ENCODE results near the gene BBIP1. TPM values are rescaled to one million over a fixed set of nuclear protein-coding genes. Genes with fewer than 3 reads are reported as not detected.

The BBIP1 gene
- total RNA-seq, 1 experiment from 2014 or later: 19.0 TPM

DNA sequence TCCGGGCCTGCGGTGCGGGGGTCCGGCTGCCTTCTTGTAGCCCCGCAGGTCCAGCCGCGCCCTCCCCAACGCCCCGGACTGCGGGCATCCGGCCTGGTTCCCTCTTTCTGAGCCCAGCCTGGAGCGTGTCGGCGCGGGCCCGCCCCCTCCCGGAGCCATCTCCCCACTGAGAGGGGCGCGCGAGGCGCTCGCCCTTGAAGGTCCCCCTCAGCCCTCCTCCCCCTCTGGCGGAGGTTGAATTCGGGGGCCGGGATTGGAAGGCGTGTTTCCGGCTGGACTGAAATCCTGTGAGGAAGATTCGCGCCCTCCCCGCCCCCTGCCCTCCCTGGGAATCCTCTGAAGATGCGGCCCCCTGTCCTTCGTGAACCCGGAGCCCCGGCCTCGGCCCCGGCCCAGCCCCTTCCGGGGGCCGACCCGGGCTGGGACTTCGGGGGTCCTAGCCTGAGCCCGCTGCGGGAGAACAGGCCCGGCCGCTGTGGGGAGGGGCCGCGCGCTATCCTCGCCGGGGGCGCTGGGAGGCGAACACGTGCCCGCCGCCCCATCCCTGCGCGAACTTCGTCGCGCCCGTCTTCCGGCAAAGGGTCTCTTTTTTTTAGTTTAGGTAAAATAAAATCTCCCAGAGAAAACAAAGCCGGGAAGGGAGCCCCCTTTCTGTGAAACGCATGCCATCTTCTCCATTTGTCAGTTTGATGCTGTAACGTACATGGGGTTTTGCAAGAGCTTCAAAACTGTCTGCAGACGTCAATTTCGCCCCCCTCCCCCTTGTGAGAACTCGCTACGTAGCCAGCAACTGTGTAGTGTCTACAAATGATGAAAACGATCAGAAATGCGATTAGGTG lies 46.6 kb downstream of the BBIP1 start (continued):
- TF ChIP-seq SOX15 (CRISPR knock-in tag; IDR thresholded peaks at IDR 0.05): no peak
- TF ChIP-seq, protein P1, sequence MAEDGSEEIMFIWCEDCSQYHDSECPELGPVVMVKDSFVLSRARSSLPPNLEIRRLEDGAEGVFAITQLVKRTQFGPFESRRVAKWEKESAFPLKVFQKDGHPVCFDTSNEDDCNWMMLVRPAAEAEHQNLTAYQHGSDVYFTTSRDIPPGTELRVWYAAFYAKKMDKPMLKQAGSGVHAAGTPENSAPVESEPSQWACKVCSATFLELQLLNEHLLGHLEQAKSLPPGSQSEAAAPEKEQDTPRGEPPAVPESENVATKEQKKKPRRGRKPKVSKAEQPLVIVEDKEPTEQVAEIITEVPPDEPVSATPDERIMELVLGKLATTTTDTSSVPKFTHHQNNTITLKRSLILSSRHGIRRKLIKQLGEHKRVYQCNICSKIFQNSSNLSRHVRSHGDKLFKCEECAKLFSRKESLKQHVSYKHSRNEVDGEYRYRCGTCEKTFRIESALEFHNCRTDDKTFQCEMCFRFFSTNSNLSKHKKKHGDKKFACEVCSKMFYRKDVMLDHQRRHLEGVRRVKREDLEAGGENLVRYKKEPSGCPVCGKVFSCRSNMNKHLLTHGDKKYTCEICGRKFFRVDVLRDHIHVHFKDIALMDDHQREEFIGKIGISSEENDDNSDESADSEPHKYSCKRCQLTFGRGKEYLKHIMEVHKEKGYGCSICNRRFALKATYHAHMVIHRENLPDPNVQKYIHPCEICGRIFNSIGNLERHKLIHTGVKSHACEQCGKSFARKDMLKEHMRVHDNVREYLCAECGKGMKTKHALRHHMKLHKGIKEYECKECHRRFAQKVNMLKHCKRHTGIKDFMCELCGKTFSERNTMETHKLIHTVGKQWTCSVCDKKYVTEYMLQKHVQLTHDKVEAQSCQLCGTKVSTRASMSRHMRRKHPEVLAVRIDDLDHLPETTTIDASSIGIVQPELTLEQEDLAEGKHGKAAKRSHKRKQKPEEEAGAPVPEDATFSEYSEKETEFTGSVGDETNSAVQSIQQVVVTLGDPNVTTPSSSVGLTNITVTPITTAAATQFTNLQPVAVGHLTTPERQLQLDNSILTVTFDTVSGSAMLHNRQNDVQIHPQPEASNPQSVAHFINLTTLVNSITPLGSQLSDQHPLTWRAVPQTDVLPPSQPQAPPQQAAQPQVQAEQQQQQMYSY (CRISPR knock-in tag; IDR thresholded peaks at IDR 0.05): no peak
- TF ChIP-seq, protein P2, sequence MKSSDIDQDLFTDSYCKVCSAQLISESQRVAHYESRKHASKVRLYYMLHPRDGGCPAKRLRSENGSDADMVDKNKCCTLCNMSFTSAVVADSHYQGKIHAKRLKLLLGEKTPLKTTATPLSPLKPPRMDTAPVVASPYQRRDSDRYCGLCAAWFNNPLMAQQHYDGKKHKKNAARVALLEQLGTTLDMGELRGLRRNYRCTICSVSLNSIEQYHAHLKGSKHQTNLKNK (CRISPR knock-in tag; IDR thresholded peaks at IDR 0.05): no peak
- no peak for TF ChIP-seq ZNF138 (CRISPR knock-in tag; conservative IDR thresholded peaks at IDR 0.05)
- no peak for TF ChIP-seq EMX1 (CRISPR knock-in tag; IDR thresholded peaks at IDR 0.05)
- TF ChIP-seq, protein P3, sequence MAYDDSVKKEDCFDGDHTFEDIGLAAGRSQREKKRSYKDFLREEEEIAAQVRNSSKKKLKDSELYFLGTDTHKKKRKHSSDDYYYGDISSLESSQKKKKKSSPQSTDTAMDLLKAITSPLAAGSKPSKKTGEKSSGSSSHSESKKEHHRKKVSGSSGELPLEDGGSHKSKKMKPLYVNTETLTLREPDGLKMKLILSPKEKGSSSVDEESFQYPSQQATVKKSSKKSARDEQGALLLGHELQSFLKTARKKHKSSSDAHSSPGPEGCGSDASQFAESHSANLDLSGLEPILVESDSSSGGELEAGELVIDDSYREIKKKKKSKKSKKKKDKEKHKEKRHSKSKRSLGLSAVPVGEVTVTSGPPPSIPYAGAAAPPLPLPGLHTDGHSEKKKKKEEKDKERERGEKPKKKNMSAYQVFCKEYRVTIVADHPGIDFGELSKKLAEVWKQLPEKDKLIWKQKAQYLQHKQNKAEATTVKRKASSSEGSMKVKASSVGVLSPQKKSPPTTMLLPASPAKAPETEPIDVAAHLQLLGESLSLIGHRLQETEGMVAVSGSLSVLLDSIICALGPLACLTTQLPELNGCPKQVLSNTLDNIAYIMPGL (CRISPR knock-in tag; IDR thresholded peaks at IDR 0.05): peak; percentile 46; the same call in 1 of the 2 replicates
- TF ChIP-seq, protein P4, sequence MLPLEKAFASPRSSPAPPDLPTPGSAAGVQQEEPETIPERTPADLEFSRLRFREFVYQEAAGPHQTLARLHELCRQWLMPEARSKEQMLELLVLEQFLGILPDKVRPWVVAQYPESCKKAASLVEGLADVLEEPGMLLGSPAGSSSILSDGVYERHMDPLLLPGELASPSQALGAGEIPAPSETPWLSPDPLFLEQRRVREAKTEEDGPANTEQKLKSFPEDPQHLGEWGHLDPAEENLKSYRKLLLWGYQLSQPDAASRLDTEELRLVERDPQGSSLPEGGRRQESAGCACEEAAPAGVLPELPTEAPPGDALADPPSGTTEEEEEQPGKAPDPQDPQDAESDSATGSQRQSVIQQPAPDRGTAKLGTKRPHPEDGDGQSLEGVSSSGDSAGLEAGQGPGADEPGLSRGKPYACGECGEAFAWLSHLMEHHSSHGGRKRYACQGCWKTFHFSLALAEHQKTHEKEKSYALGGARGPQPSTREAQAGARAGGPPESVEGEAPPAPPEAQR (CRISPR knock-in tag; IDR thresholded peaks at IDR 0.05): no peak
- TF ChIP-seq, protein P5, sequence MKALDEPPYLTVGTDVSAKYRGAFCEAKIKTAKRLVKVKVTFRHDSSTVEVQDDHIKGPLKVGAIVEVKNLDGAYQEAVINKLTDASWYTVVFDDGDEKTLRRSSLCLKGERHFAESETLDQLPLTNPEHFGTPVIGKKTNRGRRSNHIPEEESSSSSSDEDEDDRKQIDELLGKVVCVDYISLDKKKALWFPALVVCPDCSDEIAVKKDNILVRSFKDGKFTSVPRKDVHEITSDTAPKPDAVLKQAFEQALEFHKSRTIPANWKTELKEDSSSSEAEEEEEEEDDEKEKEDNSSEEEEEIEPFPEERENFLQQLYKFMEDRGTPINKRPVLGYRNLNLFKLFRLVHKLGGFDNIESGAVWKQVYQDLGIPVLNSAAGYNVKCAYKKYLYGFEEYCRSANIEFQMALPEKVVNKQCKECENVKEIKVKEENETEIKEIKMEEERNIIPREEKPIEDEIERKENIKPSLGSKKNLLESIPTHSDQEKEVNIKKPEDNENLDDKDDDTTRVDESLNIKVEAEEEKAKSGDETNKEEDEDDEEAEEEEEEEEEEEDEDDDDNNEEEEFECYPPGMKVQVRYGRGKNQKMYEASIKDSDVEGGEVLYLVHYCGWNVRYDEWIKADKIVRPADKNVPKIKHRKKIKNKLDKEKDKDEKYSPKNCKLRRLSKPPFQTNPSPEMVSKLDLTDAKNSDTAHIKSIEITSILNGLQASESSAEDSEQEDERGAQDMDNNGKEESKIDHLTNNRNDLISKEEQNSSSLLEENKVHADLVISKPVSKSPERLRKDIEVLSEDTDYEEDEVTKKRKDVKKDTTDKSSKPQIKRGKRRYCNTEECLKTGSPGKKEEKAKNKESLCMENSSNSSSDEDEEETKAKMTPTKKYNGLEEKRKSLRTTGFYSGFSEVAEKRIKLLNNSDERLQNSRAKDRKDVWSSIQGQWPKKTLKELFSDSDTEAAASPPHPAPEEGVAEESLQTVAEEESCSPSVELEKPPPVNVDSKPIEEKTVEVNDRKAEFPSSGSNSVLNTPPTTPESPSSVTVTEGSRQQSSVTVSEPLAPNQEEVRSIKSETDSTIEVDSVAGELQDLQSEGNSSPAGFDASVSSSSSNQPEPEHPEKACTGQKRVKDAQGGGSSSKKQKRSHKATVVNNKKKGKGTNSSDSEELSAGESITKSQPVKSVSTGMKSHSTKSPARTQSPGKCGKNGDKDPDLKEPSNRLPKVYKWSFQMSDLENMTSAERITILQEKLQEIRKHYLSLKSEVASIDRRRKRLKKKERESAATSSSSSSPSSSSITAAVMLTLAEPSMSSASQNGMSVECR (CRISPR knock-in tag; IDR thresholded peaks at IDR 0.05; ENCODE audit: borderline replicate concordance): no peak

DNA sequence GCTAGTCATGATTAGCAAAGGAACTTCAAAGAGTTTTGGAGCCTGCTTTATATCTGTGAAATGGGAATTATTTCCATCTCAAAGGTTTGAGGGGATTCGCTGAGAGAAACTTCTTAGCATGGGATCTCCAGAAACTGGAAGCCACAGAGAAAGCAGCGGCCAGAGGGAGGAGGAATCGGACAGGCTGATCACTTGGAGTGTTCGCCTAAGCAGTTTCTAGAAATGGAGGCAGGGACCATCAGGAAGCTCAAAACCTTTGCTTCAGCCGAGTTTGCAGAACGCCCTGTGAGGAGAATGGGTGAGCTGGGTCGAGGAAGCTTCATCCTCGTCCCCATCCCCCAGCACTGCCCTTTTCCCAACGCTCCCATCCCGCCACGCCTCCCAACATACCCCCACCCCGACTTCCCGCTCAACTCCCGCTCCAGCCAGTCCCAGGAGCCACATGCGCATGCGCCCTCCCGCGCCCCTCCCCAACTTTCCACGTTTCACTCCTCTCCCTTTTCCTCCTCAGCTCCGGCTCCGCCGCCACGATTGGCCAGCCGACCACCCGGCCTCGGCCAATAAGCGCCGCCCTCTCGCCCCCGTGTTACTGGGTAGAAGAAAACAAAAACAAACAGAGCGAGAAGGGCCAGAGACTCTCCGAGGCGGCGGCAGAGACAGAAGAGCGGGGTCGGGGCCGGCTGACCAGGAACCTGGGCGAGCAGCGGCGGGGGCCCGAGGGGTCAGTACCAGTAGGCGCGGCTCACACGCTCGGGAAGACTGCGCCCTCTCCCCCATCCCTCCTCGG lies 47.5 kb downstream of the BBIP1 start, which contains the start of gene PDCD4:
Gene PDCD4 (plus strand): TSS at position 631 of the 787 bp plus-strand sequence. CDS start 4,100 bp downstream, outside the sequence.
- H3K27me3 Mint-ChIP-seq (ENCODE audit: low read depth): no peaks in the 10 kb centered on the region
- peak within 1 kb of the TSS; percentile 82 for H3K4me3 Mint-ChIP-seq
- ChIA-PET CTCF (interaction anchor here (0.7 to 1.3 kb wide), 6 partner anchors 13 to 125 kb away, joined by 3 to 8 read pairs (median 3); partner anchors contain the start of genes BBIP1 and SHOC2), POLR2A (interaction anchor here (0.6 to 1.3 kb wide), 15 partner anchors 9 to 566 kb away, joined by 3 to 8 read pairs (median 4); partner anchors contain the start of genes BBIP1 and SHOC2)
- DNase-seq (ENCODE audit: low spot score) (peak; percentile 100), ATAC-seq (peak; percentile 86)
- H3K4me1 Mint-ChIP-seq: peaks cover 30% of the 10 kb centered on the region
- H3K9me3 Mint-ChIP-seq: no peaks in the 10 kb centered on the region
- peak within 1 kb of the TSS; percentile 97 for H3K27ac Mint-ChIP-seq
- H3K36me3 Mint-ChIP-seq: no peaks in the 10 kb centered on the region
- peak; percentile 54; the same call in 1 of the 2 replicates for TF ChIP-seq ETV6 (CRISPR knock-in tag; IDR thresholded peaks at IDR 0.05)
- 0 out of 2 replicates have a peak, but pooled peaks have one; percentile 35 for TF ChIP-seq TEAD1 (CRISPR knock-in tag; IDR thresholded peaks at IDR 0.05)
- TF ChIP-seq, protein P6, sequence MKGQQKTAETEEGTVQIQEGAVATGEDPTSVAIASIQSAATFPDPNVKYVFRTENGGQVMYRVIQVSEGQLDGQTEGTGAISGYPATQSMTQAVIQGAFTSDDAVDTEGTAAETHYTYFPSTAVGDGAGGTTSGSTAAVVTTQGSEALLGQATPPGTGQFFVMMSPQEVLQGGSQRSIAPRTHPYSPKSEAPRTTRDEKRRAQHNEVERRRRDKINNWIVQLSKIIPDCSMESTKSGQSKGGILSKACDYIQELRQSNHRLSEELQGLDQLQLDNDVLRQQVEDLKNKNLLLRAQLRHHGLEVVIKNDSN (CRISPR knock-in tag; IDR thresholded peaks at IDR 0.05): peak; percentile 31; the same call in 1 of the 2 replicates
- no peak for TF ChIP-seq ZNF416 (CRISPR knock-in tag; IDR thresholded peaks at IDR 0.05)
- TF ChIP-seq CREM (CRISPR knock-in tag; IDR thresholded peaks at IDR 0.05): no peak
- TF ChIP-seq, protein P7, sequence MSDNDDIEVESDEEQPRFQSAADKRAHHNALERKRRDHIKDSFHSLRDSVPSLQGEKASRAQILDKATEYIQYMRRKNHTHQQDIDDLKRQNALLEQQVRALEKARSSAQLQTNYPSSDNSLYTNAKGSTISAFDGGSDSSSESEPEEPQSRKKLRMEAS (CRISPR knock-in tag; IDR thresholded peaks at IDR 0.05): peak; percentile 83; the same call in 1 of the 2 replicates
- TF ChIP-seq, protein P8, sequence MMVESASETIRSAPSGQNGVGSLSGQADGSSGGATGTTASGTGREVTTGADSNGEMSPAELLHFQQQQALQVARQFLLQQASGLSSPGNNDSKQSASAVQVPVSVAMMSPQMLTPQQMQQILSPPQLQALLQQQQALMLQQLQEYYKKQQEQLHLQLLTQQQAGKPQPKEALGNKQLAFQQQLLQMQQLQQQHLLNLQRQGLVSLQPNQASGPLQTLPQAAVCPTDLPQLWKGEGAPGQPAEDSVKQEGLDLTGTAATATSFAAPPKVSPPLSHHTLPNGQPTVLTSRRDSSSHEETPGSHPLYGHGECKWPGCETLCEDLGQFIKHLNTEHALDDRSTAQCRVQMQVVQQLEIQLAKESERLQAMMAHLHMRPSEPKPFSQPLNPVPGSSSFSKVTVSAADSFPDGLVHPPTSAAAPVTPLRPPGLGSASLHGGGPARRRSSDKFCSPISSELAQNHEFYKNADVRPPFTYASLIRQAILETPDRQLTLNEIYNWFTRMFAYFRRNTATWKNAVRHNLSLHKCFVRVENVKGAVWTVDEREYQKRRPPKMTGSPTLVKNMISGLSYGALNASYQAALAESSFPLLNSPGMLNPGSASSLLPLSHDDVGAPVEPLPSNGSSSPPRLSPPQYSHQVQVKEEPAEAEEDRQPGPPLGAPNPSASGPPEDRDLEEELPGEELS (CRISPR knock-in tag; IDR thresholded peaks at IDR 0.05): peak; percentile 43; the same call in 1 of the 2 replicates
- TF ChIP-seq, protein P9, sequence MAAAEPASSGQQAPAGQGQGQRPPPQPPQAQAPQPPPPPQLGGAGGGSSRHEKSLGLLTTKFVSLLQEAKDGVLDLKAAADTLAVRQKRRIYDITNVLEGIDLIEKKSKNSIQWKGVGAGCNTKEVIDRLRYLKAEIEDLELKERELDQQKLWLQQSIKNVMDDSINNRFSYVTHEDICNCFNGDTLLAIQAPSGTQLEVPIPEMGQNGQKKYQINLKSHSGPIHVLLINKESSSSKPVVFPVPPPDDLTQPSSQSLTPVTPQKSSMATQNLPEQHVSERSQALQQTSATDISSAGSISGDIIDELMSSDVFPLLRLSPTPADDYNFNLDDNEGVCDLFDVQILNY (CRISPR knock-in tag; IDR thresholded peaks at IDR 0.05): peak; percentile 81
